H9 (cell line): ENCODE results near the gene FRMD4B. TPM values are rescaled to one million over a fixed set of nuclear protein-coding genes. Genes with fewer than 3 reads are reported as not detected.

Experiments
- DNase-seq: peaks from one replicate; pipeline ENCODE4 v3.0.0-alpha.2; 2017
- H2AFZ ChIP-seq: one replicate; pipeline ENCODE4 v1.6.1; 2013; ENCODE audit warnings: mild to moderate bottlenecking, low read length, control low read depth, moderate library complexity
- H2AK5ac ChIP-seq: 2 replicates; pipeline ENCODE4 v1.6.1; 2013; ENCODE audit warnings: low read length, control low read depth, mixed read lengths; ENCODE audit not compliant: insufficient read length
- H2BK120ac ChIP-seq: one replicate; pipeline ENCODE4 v1.6.1; 2013; ENCODE audit warnings: low read depth, mild to moderate bottlenecking, low read length, control low read depth, inconsistent platforms; ENCODE audit not compliant: poor library complexity, severe bottlenecking
- H2BK12ac ChIP-seq: 2 replicates; pipeline ENCODE4 v1.6.1; 2013; ENCODE audit warnings: low read length, control low read depth, mixed read lengths, low read depth; ENCODE audit not compliant: insufficient read length
- H2BK15ac ChIP-seq: 2 replicates; pipeline ENCODE4 v1.6.1; 2013; ENCODE audit warnings: low read depth, low read length, control low read depth
- H2BK20ac ChIP-seq: one replicate; pipeline ENCODE4 v1.6.1; 2013; ENCODE audit warnings: low read depth, mild to moderate bottlenecking, low read length, control low read depth, inconsistent platforms; ENCODE audit not compliant: poor library complexity, severe bottlenecking
- H2BK5ac ChIP-seq: 2 replicates; pipeline ENCODE4 v1.6.1; 2013; ENCODE audit warnings: low read length, control low read depth, mixed read lengths; ENCODE audit not compliant: insufficient read length
- H3K14ac ChIP-seq: 2 replicates; pipeline ENCODE4 v1.6.1; 2013; ENCODE audit warnings: low read length, control low read depth; ENCODE audit not compliant: insufficient read depth
- H3K18ac ChIP-seq: 2 replicates; pipeline ENCODE4 v1.6.1; 2013; ENCODE audit warnings: low read depth, mild to moderate bottlenecking, mixed read lengths, low read length, control low read depth; ENCODE audit not compliant: insufficient read length
- H3K23ac ChIP-seq: 2 replicates; pipeline ENCODE4 v1.6.1; 2013; ENCODE audit warnings: low read length, control low read depth, mixed read lengths, low read depth; ENCODE audit not compliant: insufficient read length
- H3K23me2 ChIP-seq: 2 replicates; pipeline ENCODE4 v1.6.1; 2013; ENCODE audit warnings: low read depth, mild to moderate bottlenecking, mixed read lengths, low read length, control low read depth; ENCODE audit not compliant: insufficient read length, poor library complexity, severe bottlenecking
- H3K27ac ChIP-seq: 2 replicates; pipeline ENCODE4 v1.5.1; 2013; ENCODE audit warnings: low read length, control low read depth, mixed read lengths, low read depth; ENCODE audit not compliant: insufficient read length
- H3K27me3 ChIP-seq: 2 replicates; pipeline ENCODE4 v1.6.1; 2013; ENCODE audit warnings: low read length, control low read depth, inconsistent platforms; ENCODE audit not compliant: insufficient read depth
- H3K4ac ChIP-seq: 2 replicates; pipeline ENCODE4 v1.6.1; 2013; ENCODE audit warnings: low read depth, mild to moderate bottlenecking, control low read depth, inconsistent platforms, low read length, moderate library complexity
- H3K4me1 ChIP-seq: 2 replicates; pipeline ENCODE4 v1.6.1; 2013; ENCODE audit warnings: low read length, control low read depth, inconsistent platforms; ENCODE audit not compliant: insufficient read depth
- H3K4me2 ChIP-seq: 2 replicates; pipeline ENCODE4 v1.6.1; 2013; ENCODE audit warnings: low read length, control low read depth, mixed read lengths; ENCODE audit not compliant: insufficient read length, insufficient read depth
- H3K56ac ChIP-seq: 2 replicates; pipeline ENCODE4 v1.6.1; 2013; ENCODE audit warnings: low read depth, mild to moderate bottlenecking, mixed read lengths, low read length, control low read depth; ENCODE audit not compliant: insufficient read length
- H3K79me1 ChIP-seq: 2 replicates; pipeline ENCODE4 v1.6.1; 2013; ENCODE audit warnings: low read depth, mild to moderate bottlenecking, moderate library complexity, low read length, control low read depth, inconsistent platforms; ENCODE audit not compliant: insufficient read depth, poor library complexity, severe bottlenecking
- H3K79me2 ChIP-seq: 2 replicates; pipeline ENCODE4 v1.6.1; 2013; ENCODE audit warnings: low read length, control low read depth, inconsistent platforms; ENCODE audit not compliant: insufficient read depth
- H3K9ac ChIP-seq: 2 replicates; pipeline ENCODE4 v1.6.1; 2013; ENCODE audit warnings: low read length, control low read depth, mixed read lengths; ENCODE audit not compliant: insufficient read length; ENCODE audit errors: extremely low read depth
- H3K9me3 ChIP-seq: one replicate; pipeline ENCODE4 v1.6.1; 2013; ENCODE audit warnings: low read depth, low read length, inconsistent platforms; ENCODE audit not compliant: control insufficient read depth
- H3T11ph ChIP-seq: one replicate; pipeline ENCODE4 v1.6.1; 2013; ENCODE audit warnings: mild to moderate bottlenecking, low read length, control low read depth, inconsistent platforms
- H4K20me1 ChIP-seq: one replicate; pipeline ENCODE4 v1.6.1; 2013; ENCODE audit not compliant: control insufficient read depth, insufficient read length, insufficient read depth
- H4K5ac ChIP-seq: 2 replicates; pipeline ENCODE4 v1.6.1; 2013; ENCODE audit warnings: low read depth, mild to moderate bottlenecking, mixed read lengths, low read length, control low read depth; ENCODE audit not compliant: insufficient read length
- H4K8ac ChIP-seq: replicated peaks from 2 replicates; pipeline ENCODE4 v1.6.1; 2013; ENCODE audit warnings: low read length, control low read depth, mixed read lengths, low read depth; ENCODE audit not compliant: insufficient read length
- H4K91ac ChIP-seq: 2 replicates; pipeline ENCODE4 v1.6.1; 2013; ENCODE audit warnings: low read depth, mild to moderate bottlenecking, moderate library complexity, mixed read lengths, low read length, control low read depth; ENCODE audit not compliant: insufficient read length
- H3K27ac Mint-ChIP-seq, 3 experiments: 2 replicates in 2 of 3; 3 replicates in 1 of 3; pipeline ENCODE4 v1.8.0; 2020 to 2021; ENCODE audit warnings: mixed read lengths in 3 of 3, mild to moderate bottlenecking in 1 of 3, moderate library complexity in 1 of 3
- H3K27me3 Mint-ChIP-seq: 2 replicates; pipeline ENCODE4 v1.8.0; 2021; ENCODE audit warnings: low read depth, mild to moderate bottlenecking, moderate library complexity, mixed read lengths
- H3K36me3 Mint-ChIP-seq, 3 experiments: 2 replicates in 2 of 3; 3 replicates in 1 of 3; pipeline ENCODE4 v1.8.0; 2020 to 2021; ENCODE audit warnings: low read depth in 3 of 3, mixed read lengths in 3 of 3; ENCODE audit not compliant: insufficient read depth in 1 of 3
- H3K4me1 Mint-ChIP-seq, 2 experiments: 2 replicates each; pipeline ENCODE4 v1.8.0; 2020; ENCODE audit warnings: mixed read lengths in 2 of 2
- H3K4me3 Mint-ChIP-seq, 2 experiments: 2 replicates in 1 of 2; 3 replicates in 1 of 2; pipeline ENCODE4 v1.8.0; 2020 to 2021; ENCODE audit warnings: mild to moderate bottlenecking in 2 of 2, mixed read lengths in 2 of 2, moderate library complexity in 1 of 2
- H3K9me3 Mint-ChIP-seq, 2 experiments: 2 replicates in 1 of 2; 3 replicates in 1 of 2; pipeline ENCODE4 v1.8.0; 2020; ENCODE audit warnings: mild to moderate bottlenecking in 2 of 2, mixed read lengths in 2 of 2, moderate library complexity in 1 of 2
- WGBS: extraction: QIAGEN DNeasy Blood & Tissue Kit; methylation state at CpG from one replicate; pipeline ENCODE4 v1.1.7; 2013; ENCODE audit warnings: missing lambda C conversion rate, low lambda C conversion rate, mixed read lengths; ENCODE audit not compliant: insufficient read length; ENCODE audit errors: extremely low coverage; 5-methylcytosine and 5-hydroxymethylcytosine counted together
- total RNA-seq: library from RNA; stranded (reverse); gene quantifications from 2 replicates; pipeline ENCODE4 v1.2.1, GENCODE V29; 2021
- TF ChIP-seq, protein P1 (sequence below): fragments of 200-600 bp; sonication (generic); conservative IDR thresholded peaks from 3 replicates; pipeline ENCODE4 v1.8.0; 2021; ENCODE audit warnings: antibody characterized with exemption, mild to moderate bottlenecking

FRMD4B gene
- total RNA-seq, 1 experiment from 2014 or later, result 3.4 TPM

DNA sequence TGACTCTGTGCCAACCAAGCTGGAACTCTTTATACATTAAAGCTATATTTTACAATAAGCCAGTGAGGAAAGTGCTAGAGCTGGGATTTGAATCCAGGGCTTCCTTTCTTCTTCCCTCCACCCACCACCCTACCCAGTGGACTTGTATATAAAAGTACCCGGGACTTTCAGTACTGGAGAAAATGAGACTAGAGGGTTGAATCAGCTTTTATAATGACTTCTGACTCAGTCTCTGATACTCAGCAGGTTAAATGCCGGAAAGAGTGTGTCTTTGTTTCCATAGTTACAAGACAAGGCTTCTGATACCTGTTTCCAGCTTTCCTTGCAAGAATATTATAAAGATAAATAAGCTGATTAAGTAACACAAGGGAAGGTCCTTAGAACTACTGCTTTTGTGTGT lies 80.9 kb downstream of the FRMD4B start:
- Mint-ChIP-seq H3K9me3 (no peaks in the 10 kb centered on the region), H3K4me1 (peaks cover 4 to 6% of the 10 kb centered on the region in 2 experiments; a peak in 3 of 4 replicates), H3K27ac (no peak overlapping the region), H3K27me3 (no peaks in the 10 kb centered on the region; the same call in 1 of the 2 replicates), H3K4me3 (no peak overlapping the region), H3K36me3 (no peaks in the 10 kb centered on the region)
- H3T11ph ChIP-seq, result no peak overlapping the region
- no peaks in the 10 kb centered on the region for H4K20me1 ChIP-seq
- H2BK5ac ChIP-seq, result no peak overlapping the region
- H2BK15ac ChIP-seq, result no peak overlapping the region
- no peaks in the 10 kb centered on the region for H3K79me2 ChIP-seq
- no peak overlapping the region for H2AFZ ChIP-seq
- no peaks in the 10 kb centered on the region for H3K23me2 ChIP-seq
- H4K5ac ChIP-seq, result no peak overlapping the region
- H2BK120ac ChIP-seq, result no peak overlapping the region
- H2BK12ac ChIP-seq, result no peak overlapping the region
- H4K91ac ChIP-seq, result no peak overlapping the region
- no peak overlapping the region for H3K23ac ChIP-seq
- H3K18ac ChIP-seq, result no peak overlapping the region
- no peak overlapping the region for H3K4ac ChIP-seq
- DNase-seq, result no peak
- H3K4me2 ChIP-seq, result no peak overlapping the region
- H3K27me3 ChIP-seq, result no peaks in the 10 kb centered on the region
- no peaks in the 10 kb centered on the region for H3K9me3 ChIP-seq
- no peaks in the 10 kb centered on the region for H3K79me1 ChIP-seq
- TF ChIP-seq, protein P1, sequence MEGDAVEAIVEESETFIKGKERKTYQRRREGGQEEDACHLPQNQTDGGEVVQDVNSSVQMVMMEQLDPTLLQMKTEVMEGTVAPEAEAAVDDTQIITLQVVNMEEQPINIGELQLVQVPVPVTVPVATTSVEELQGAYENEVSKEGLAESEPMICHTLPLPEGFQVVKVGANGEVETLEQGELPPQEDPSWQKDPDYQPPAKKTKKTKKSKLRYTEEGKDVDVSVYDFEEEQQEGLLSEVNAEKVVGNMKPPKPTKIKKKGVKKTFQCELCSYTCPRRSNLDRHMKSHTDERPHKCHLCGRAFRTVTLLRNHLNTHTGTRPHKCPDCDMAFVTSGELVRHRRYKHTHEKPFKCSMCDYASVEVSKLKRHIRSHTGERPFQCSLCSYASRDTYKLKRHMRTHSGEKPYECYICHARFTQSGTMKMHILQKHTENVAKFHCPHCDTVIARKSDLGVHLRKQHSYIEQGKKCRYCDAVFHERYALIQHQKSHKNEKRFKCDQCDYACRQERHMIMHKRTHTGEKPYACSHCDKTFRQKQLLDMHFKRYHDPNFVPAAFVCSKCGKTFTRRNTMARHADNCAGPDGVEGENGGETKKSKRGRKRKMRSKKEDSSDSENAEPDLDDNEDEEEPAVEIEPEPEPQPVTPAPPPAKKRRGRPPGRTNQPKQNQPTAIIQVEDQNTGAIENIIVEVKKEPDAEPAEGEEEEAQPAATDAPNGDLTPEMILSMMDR, result no peak
- no peak overlapping the region for H3K27ac ChIP-seq
- no peak overlapping the region for H3K56ac ChIP-seq
- WGBS, result no CpG with 5 or more reads among the region's 2 CpGs
- no peaks in the 10 kb centered on the region for H3K4me1 ChIP-seq
- no peak overlapping the region for H3K14ac ChIP-seq
- H3K9ac ChIP-seq, result no peak overlapping the region
- no peak overlapping the region for H2AK5ac ChIP-seq
- H2BK20ac ChIP-seq, result no peak overlapping the region
- no peak overlapping the region for H4K8ac ChIP-seq
